Femur (tissue), 1 donor: Measurements from ENCODE around the gene CACNA1C.

Experiments
- DNase-seq: peaks from one replicate; pipeline ENCODE4 v3.0.0-alpha.2; 2017

The CACNA1C gene

DNA sequence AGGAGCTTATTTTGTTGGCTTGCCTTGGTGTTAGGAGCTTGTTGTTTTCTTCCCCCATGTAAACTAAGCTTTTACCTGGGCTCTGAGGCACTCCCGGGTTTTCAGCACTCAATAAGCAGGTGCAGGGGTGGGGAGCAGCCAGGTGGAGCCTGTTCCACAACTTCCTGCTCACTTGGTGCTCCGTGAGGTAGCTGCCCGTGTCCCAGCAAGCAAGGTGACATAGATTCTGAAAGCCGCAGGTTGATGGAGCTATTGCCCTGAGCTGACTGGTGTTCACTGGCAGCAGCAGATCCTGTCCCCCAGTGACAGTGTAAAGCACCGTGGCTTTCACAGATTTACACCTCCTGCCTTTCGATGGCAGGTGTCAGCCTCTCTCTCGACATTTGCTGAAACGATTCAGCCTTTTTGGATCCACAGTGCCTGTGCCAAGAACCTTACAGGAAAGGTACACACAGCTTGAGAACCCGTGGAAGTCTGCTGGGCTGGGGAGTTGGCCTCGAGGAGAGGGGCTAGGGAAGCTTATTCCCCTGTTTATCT, 446.2 kb downstream of the CACNA1C start:
- DNase-seq: no peak

DNA sequence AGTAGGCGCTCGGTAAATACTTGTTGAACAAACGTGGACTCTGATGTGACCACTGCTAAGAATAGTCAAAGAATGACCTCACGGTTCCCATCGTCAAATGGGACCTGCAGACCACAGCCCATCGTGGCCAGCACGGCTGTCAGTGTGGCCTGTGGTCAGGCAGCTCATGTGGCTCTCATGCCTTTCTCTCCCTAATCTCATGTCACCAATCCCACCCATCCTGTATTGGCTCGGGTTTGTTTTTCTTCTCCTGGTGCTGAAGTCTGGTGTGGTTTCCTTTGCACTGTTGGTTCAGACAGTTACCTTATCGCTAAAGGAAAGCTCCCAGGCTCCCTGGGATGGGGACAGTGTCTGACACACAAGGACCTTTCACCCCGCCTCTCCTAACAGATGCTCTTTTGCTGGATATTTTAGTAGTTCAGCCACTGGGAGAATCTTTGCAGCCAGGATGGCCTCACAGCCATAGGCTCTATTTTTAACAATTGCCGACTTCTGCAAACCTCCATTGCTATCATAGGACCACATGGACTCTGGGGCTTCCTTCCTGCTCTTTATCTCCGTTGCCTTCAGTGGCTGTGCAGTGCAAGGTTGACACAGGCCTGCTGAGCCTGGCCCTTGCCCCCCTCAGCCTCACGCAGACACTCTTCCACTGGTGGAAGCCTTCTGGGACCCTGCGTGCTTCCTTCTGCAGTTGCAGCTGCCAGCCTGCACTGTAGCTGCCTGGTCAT, 448.8 kb downstream of the CACNA1C start:
- DNase-seq: peak; percentile 57

DNA sequence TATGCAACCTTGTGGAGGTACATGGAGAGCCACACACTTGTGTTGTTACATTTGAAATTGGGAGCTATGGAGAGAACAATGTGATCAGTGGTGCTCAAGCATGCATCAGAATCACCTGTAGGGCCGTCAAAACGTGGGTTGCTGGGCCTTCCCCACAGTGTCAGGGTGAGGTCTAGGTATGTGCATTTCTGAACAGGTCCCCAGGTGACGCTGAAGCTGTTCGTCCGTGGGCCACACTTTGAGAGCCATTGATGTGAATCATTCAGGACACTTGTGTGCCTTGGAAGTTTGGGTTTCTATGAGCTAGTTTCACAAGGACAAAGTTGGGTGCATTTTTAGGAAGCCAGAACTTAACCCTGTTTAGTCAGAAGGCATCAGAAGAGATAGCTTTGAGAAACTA, 450.2 kb downstream of the CACNA1C start:
- no peak for DNase-seq

- DNase-seq: no peak
These were observed 451.0 kb downstream of the CACNA1C start for GRCh38 chr12:2503762-2504161.

DNA sequence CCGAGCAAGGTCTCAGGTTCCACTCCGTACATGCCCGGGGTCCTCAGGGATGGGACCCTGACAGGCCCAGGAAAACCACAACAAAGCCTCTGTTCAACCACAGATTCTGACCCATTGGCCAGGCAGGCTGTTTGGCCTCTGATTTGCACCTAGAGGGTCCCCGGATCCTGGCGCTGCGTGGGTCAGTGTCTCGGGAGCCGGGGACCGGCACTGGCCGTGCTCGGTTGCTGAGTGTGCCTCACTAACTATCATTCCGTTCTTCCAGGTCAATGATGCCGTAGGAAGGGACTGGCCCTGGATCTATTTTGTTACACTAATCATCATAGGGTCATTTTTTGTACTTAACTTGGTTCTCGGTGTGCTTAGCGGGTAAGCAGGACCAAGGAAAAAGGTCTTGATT, 451.8 kb downstream of the CACNA1C start:
- DNase-seq: no peak

GRCh38 chr12:2507814-2508213, 455.0 kb downstream of the CACNA1C start:
- DNase-seq: no peak

- no peak for DNase-seq
These were observed 456.4 kb downstream of the CACNA1C start for GRCh38 chr12:2509137-2509536.

- DNase-seq: no peak
These were observed 457.3 kb downstream of the CACNA1C start for GRCh38 chr12:2510045-2510444.

DNA sequence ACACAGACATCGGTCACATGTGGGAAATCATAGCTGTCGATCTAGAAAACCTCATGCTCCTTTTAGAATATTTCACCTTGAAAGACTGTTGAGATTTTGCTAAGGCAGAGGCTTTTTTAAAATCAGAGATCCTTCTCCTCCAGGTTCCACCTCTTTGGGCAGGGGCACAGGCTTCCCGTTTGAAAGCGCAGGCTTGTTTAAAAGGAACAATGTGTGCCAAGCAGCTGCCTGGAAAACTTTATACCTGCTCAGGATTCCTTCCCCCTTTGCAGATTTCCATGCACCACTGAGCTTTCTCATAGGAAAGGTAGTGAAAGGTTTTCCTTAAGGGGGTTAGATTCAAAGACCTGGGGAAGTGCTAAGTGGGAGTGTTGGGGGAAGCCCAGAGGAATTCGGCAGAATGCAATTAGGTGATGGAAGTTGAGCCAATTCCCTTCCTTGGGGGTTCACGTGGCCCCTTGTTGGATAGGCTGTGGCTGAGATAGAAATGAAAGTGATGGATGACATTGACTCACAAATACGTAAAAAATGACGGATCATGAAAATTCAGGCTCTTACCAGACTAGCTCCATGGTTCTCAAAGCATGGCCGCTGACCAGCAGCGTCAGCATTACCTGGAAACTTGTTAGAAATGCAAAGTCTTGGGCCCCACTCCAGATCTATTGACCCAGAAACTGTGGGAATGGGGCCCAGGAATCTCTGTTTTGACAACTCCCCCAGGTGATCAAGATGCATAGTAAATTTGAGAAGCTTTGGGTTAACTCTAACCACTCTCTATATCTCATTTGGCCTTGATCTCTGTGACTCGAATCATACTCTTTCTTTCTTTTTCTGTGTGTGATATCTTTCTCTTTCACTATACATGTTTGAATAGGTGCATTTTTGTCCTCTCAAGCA, 460.6 kb downstream of the CACNA1C start:
- no peak for DNase-seq

- DNase-seq: no peak
These were observed 461.2 kb downstream of the CACNA1C start for GRCh38 chr12:2514038-2514340.

DNA sequence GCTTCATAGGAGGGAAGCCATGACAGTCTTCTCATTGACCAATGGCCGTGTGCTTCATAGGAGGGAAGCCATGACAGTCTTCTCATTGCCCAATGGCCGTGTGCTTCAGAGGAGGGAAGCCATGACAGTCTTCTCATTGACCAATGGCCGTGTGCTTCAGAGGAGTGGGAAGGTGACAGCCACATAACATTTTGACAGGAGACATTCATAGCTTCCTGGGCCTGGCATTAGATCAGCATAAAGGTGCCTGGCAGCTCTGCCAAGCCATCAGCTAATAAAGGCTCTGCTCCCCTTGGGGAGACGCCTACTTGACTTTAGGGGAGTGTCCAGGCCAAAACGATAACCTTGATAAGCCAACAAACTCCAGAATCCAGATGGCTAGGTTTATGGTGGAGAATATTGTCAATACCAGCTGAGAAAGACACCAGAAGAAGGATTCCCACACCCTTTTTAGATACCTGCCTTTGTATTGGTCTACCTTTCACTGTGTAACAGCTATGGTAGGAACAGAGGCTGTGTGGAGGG, 468.0 kb downstream of the CACNA1C start:
- DNase-seq: no peak

DNA sequence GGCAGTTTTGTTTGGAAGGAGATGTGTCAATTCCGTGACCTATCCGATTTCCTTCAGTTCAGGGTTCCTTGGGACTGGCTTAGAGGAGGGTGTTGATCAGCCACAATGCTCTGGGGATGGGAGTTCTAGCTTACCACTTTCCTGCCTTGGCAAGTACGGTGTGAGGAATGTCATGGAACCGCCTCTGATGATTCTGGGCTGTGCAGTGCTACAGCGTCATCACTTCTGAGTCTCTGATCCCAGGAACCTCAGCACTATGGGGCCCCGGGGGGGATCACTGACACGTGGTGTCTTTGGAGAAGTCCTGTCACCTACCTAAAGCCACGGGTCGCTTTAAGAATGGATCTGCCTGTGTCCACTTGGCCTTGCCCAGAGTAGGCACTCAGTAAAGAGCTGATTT, 470.5 kb downstream of the CACNA1C start:
- DNase-seq: no peak

- DNase-seq: no peak
These were observed 471.1 kb downstream of the CACNA1C start for GRCh38 chr12:2523844-2524243.

- no peak for DNase-seq
These were observed 473.6 kb downstream of the CACNA1C start for GRCh38 chr12:2526371-2526770.

DNA sequence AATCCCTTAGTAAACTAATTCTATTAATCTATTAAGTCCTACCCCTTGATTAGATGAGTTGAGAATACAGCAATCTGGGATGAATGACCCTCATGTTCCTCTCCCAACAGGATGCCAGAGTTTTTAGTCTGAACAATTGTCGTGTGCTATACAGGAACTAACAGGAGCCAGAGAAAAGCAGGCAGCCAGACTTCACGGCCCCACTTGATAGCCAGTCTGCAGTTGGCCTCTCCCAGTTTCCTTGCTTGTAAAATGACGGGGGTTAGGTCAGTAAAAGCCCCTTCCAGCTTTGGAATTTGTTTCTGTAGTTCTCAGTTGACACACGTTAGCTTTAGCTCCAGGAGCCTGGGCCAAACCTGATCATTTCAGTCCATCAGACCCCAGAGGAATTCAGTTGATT, 475.2 kb downstream of the CACNA1C start:
- no peak for DNase-seq

GRCh38 chr12:2529807-2530206, 477.0 kb downstream of the CACNA1C start:
- DNase-seq: no peak

DNA sequence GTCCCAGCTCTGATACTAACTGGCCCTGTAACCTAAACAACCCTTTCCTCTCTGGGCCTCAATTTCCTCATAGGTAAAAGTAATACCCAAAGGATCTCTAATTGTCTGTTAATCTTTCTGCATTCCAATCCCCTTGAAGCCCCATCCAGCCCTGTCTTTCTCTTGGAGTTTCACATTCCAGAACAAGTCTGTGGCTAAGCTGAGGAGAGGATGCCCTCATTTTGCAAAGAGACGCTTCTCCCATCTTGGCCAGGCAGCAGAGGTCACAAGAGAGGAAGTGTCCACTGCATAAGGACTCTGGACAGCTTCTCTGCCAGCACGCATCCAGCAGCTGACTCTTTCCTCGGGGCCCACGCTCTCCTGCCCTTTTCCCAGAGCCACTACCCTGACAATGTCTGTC, 478.6 kb downstream of the CACNA1C start:
- DNase-seq: no peak

DNA sequence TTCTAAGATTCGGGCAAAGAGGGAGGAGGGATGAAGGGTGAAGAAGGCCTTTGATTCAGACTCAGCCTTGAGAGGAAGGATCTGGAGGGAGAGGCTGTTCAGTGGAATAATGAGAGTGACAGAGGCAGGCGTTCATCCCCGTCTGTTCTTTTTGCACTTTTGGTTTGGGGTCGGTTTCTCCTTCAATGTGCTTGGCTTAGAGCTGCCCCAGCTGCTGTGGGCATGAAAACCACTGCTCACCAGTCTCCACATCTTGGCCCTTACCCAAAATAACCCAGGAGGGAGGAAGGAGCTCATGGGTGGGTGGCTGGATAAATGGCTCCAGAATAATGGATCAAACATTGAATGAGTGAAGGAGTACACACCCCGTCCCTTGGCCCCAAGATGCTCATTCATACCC, 480.2 kb downstream of the CACNA1C start:
- no peak for DNase-seq

GRCh38 chr12:2535583-2536204, 482.9 kb downstream of the CACNA1C start:
- no peak for DNase-seq

GRCh38 chr12:2536724-2537123, 483.9 kb downstream of the CACNA1C start:
- no peak for DNase-seq

DNA sequence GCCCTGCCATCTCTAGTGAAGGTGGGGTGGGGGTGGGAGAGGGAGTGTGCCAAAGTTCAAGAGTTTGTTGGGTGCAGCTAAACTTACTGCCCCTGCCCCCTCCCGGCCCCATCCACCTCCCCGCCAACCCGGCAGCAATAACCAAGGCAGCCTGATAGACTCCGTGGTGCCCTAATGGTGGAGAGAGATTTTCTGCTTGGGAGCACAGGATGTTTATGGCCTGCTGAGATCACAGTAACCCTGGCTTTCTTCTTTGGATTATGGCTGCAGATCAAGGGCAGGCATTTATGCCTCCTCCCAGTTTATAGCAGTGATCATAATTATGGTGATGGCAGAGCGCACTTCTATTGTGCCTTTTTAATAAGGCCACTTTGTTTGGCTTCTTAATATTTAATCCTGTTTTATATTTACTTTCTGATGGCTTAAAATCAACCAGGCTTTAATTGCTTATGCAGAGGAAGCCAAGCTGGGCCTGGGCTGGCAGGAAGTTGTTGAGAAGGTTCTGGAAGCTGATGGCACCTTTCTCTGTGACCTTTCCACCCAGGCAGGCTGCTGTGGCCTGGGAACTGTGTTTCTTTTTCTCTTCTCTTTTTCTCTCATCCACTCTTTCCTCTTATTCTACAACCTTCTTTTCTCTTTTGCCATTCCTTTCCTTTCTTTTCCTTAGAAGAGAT, 485.2 kb downstream of the CACNA1C start:
- no peak for DNase-seq

- DNase-seq: no peak
These were observed 487.2 kb downstream of the CACNA1C start for GRCh38 chr12:2539938-2540337.

DNA sequence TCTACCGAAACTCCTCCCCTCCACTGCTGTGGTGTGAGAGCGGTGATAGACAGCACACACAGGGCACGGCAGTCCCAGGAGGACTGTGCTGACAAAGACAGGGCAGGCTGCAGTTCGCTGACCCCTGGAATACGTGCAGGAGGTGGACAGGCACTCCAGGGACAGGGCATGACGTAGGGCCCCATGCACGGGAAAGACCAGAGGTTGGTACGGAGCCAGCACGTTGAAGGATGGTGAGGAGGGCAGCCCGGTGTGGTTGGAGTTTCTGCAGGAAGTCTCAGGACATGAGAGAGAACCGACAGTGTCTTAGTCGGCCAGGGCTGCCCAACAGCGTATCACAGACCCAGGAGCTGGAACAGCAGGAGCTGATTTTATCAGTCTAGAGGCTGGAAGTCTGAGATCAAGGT, 487.8 kb downstream of the CACNA1C start:
- DNase-seq: no peak
